GM12878 (cell line): ENCODE results near the gene CD82.

Experiments used
- POLR2AphosphoS5 ChIP-seq: IDR thresholded peaks from 2 replicates; pipeline ENCODE4 v1.6.1; 2011; ENCODE audit warnings: mild to moderate bottlenecking, low read length, inconsistent platforms
- STAT1 ChIP-seq: fragments of 450-650 bp; conservative IDR thresholded peaks from 2 replicates; pipeline ENCODE4 v1.6.1; 2014; ENCODE audit warnings: antibody characterized with exemption, mild to moderate bottlenecking
- TARDBP ChIP-seq: IDR thresholded peaks from 2 replicates; pipeline ENCODE4 v1.6.1; 2016; ENCODE audit warnings: borderline replicate concordance
- ZNF274 ChIP-seq: IDR thresholded peaks from one replicate; pipeline ENCODE4 v1.8.0; 2011; ENCODE audit not compliant: insufficient read length, insufficient read depth
- ZNF592 ChIP-seq: fragments of 450-650 bp; IDR thresholded peaks from 2 replicates; pipeline ENCODE4 v1.6.1; 2017; ENCODE audit warnings: mild to moderate bottlenecking, moderate library complexity
- TF ChIP-seq, protein P1 (sequence below), 3 experiments: IDR thresholded peaks in 2 of 3; conservative IDR thresholded peaks in 1 of 3; 2 replicates each; pipeline ENCODE4 v1.5.1; 2011; ENCODE audit warnings: low read depth in 3 of 3, low read length in 3 of 3, mild to moderate bottlenecking in 3 of 3, control low read depth in 2 of 3, moderate library complexity in 2 of 3, inconsistent platforms in 1 of 3, mixed read lengths in 1 of 3; ENCODE audit not compliant: control insufficient read depth in 2 of 3, insufficient read depth in 1 of 3; ENCODE audit errors: extremely low read depth in 1 of 3

DNA sequence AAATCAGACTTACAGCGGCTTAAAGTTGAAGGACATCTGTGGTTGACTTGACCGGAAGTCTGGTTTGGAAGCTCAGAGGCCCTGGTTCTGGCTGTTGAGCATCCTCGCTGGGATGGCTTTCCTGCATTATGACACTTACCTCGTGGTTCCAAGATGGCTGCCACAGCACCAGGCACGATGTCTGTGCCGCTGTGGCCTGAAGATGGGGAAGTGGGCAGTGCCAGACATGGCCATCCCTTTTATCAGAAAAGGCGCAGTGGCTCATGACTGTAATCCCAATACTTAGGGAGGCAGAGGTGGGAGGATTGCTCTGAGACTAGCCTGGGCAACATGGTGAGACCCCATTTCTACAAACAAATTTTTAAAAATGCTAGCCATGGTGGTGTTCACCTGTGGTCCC lies 40.5 kb downstream of the CD82 start:
- TF ChIP-seq TARDBP: no peak
- TF ChIP-seq, protein P1, sequence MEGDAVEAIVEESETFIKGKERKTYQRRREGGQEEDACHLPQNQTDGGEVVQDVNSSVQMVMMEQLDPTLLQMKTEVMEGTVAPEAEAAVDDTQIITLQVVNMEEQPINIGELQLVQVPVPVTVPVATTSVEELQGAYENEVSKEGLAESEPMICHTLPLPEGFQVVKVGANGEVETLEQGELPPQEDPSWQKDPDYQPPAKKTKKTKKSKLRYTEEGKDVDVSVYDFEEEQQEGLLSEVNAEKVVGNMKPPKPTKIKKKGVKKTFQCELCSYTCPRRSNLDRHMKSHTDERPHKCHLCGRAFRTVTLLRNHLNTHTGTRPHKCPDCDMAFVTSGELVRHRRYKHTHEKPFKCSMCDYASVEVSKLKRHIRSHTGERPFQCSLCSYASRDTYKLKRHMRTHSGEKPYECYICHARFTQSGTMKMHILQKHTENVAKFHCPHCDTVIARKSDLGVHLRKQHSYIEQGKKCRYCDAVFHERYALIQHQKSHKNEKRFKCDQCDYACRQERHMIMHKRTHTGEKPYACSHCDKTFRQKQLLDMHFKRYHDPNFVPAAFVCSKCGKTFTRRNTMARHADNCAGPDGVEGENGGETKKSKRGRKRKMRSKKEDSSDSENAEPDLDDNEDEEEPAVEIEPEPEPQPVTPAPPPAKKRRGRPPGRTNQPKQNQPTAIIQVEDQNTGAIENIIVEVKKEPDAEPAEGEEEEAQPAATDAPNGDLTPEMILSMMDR (IDR thresholded peaks at IDR 0.05 in 2 of 3, conservative IDR thresholded peaks at IDR 0.05 in 1 of 3; ENCODE audit: control insufficient read depth in 2 of 3, extremely low read depth in 1 of 3, insufficient read depth in 1 of 3, low read depth in 3 of 3, low read length in 3 of 3): no peak
- no peak for TF ChIP-seq ZNF592
- no peak for TF ChIP-seq ZNF274
- TF ChIP-seq STAT1: no peak
- TF ChIP-seq POLR2AphosphoS5: no peak
